Measurements from ENCODE around the gene RHOF.
A peak's percentile ranks its signal among the peaks of the same experiment; 100 is the strongest.

DNA sequence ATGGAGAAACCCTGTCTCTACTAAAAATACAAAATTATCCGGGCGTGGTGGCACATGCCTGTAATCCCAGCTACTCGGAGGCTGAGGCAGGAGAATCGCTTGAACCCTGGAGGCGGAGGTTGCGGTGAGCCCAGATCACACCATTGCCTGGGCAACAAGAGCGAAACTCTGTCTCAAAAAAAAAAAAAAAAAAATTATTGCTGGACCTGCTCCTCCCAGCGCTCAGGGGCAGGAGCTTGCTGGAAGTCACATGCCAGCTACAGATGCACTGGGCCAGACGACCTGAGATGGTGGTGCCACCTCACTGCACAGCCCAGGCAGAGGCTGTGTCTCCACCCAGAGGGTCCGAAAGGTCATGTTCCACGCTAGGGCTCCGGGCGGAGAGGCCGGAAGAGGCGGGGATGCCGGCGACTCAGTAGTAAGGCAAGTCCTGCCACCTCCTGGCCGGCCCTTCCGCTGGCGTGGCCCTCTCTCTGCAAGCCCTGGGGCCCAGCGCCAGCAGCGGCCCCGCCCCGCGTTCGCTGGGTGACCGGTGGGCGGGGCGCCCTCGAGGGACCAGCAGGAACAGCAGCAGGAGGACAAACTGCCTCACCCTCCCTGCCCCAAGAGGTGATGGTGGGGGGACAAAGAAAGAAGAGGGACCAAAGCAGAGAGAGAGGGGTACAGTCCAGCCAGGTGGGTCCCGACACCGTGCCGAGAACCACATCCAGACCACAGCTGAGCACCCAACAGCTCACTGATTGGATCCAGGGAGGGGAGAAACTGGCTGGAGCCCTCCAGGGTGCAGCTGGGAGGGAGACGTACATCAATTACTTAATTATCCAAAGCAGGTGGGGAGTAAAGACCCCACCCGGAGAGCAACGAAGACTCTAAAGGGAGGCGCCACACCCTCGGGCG lies 3.6 kb upstream of the RHOF start:
- TF ChIP-seq TAF1 (IDR thresholded peaks at IDR 0.05; ENCODE audit: low read depth, low read length) = 0 out of 2 replicates have a peak, but pooled peaks have one; percentile 28
- no peak for TF ChIP-seq MAX (IDR thresholded peaks at IDR 0.05)
- peak in 2 of 3 experiments; percentile 36 to 37; a peak in 3 of 4 replicates for TF ChIP-seq CTCF (IDR thresholded peaks at IDR 0.05; ENCODE audit: control extremely low read depth in 1 of 3, insufficient read depth in 1 of 3, low read depth in 1 of 3, low read length in 3 of 3)
- no peak for TF ChIP-seq SUZ12 (IDR thresholded peaks at IDR 0.05; ENCODE audit: low read length)
- no peak for TF ChIP-seq E2F6 (IDR thresholded peaks at IDR 0.05)
